Large intestine (tissue), 3 donors: Measurements from ENCODE around the gene CEP170. TPM values are rescaled to one million over a fixed set of nuclear protein-coding genes. Genes with fewer than 3 reads are reported as not detected.

ENCODE experiments used
- DNase-seq, 2 donors: peaks; one replicate each; pipeline versions ENCODE4 v3.0.0 to v3.0.0-alpha.2; 2013
- H3K27ac ChIP-seq: one replicate; pipeline ENCODE4 v1.5.1; 2013; ENCODE audit warnings: low read length
- H3K27me3 ChIP-seq: 2 replicates; pipeline ENCODE4 v1.6.1; 2013; ENCODE audit warnings: low read length; ENCODE audit not compliant: control insufficient read depth, insufficient read depth
- H3K36me3 ChIP-seq: 2 replicates; pipeline ENCODE4 v1.6.1; 2013; ENCODE audit warnings: low read length; ENCODE audit not compliant: control insufficient read depth, insufficient read depth
- H3K4me1 ChIP-seq: one replicate; pipeline ENCODE4 v1.6.1; 2013; ENCODE audit warnings: low read length; ENCODE audit not compliant: control insufficient read depth, insufficient read depth
- H3K4me3 ChIP-seq: one replicate; pipeline ENCODE4 v1.5.1; 2013; ENCODE audit warnings: low read length
- H3K9me3 ChIP-seq: one replicate; pipeline ENCODE4 v1.6.1; 2013; ENCODE audit warnings: mild to moderate bottlenecking, low read depth, low read length, moderate library complexity; ENCODE audit not compliant: control insufficient read depth
- WGBS: methylation state at CpG from one replicate; pipeline ENCODE4 v1.1.5; 2013; ENCODE audit warnings: low lambda C conversion rate; ENCODE audit not compliant: insufficient coverage; 5-methylcytosine and 5-hydroxymethylcytosine counted together
- polyA plus RNA-seq: library from polyadenylated mRNA; unstranded; fragments of 120-200 nt; gene quantifications from one replicate; pipeline ENCODE4 v1.2.1, GENCODE V29; 2013

Gene CEP170
- polyA plus RNA-seq, 1 donor = 25.0 TPM

GRCh38 chr1:243255791-243256512 lies 871 bp upstream of the CEP170 start, which contains the start of gene SDCCAG8:
Gene SDCCAG8 (plus strand): TSS chr1:243256041. CDS start chr1:243256174, 133 bp downstream.
- WGBS = 0% methylated on average over 1 of the region's 32 CpGs
- Histone ChIP-seq H3K4me3 (peak within 1 kb of the TSS; percentile 69), H3K27ac (peak within 1 kb of the TSS; percentile 87), H3K27me3 (no peaks in the 10 kb centered on the region), H3K36me3 (no peaks in the 10 kb centered on the region), H3K9me3 (no peaks in the 10 kb centered on the region), H3K4me1 (peaks cover 9% of the 10 kb centered on the region)
- peak; percentile 99 to 100 for DNase-seq

- Histone ChIP-seq H3K27ac (peak overlapping the region; percentile 87), H3K9me3 (no peaks in the 10 kb centered on the region), H3K36me3 (no peaks in the 10 kb centered on the region), H3K4me3 (peak overlapping the region; percentile 69), H3K27me3 (no peaks in the 10 kb centered on the region), H3K4me1 (peaks cover 9% of the 10 kb centered on the region)
- DNase-seq = peak; percentile 40 to 64
- WGBS = no CpG with 5 or more reads among the region's 50 CpGs
Measured at GRCh38 chr1:243254233-243254926, 701 bp downstream of the CEP170 start.

- Histone ChIP-seq H3K4me3 (peak overlapping the region; percentile 69), H3K27ac (peak overlapping the region; percentile 82), H3K9me3 (no peaks in the 10 kb centered on the region), H3K27me3 (no peaks in the 10 kb centered on the region), H3K4me1 (peaks cover 9% of the 10 kb centered on the region), H3K36me3 (no peaks in the 10 kb centered on the region)
- 6% methylated on average over 2 of the region's 4 CpGs for WGBS
- no peak for DNase-seq
Measured at GRCh38 chr1:243253926-243254232, 1.2 kb downstream of the CEP170 start.

- H3K36me3 ChIP-seq = no peaks in the 10 kb centered on the region
- H3K27ac ChIP-seq = peak overlapping the region; percentile 82
- DNase-seq = peak in 1 of 2 donors; percentile 11
- peaks cover 9% of the 10 kb centered on the region for H3K4me1 ChIP-seq
- H3K27me3 ChIP-seq = no peaks in the 10 kb centered on the region
- H3K9me3 ChIP-seq = no peaks in the 10 kb centered on the region
- H3K4me3 ChIP-seq = peak overlapping the region; percentile 69
- 12% methylated on average over 3 of the region's 8 CpGs for WGBS
Measured at GRCh38 chr1:243253211-243253925, 1.7 kb downstream of the CEP170 start.

GRCh38 chr1:243251539-243251938 lies 3.5 kb downstream of the CEP170 start:
- 100% methylated on average over 1 of the region's 1 CpG for WGBS
- Histone ChIP-seq H3K4me1 (peaks cover 7% of the 10 kb centered on the region), H3K27ac (no peak overlapping the region), H3K9me3 (no peaks in the 10 kb centered on the region), H3K4me3 (no peak overlapping the region), H3K27me3 (no peaks in the 10 kb centered on the region), H3K36me3 (no peaks in the 10 kb centered on the region)
- DNase-seq = no peak

GRCh38 chr1:243250102-243250501 lies 5.0 kb downstream of the CEP170 start:
- Histone ChIP-seq H3K36me3 (no peaks in the 10 kb centered on the region), H3K27ac (no peak overlapping the region), H3K4me1 (peaks cover 7% of the 10 kb centered on the region), H3K9me3 (no peaks in the 10 kb centered on the region), H3K27me3 (no peaks in the 10 kb centered on the region), H3K4me3 (no peak overlapping the region)
- DNase-seq = no peak
- WGBS = 93% methylated on average over 3 of the region's 3 CpGs

GRCh38 chr1:243249214-243249613 lies 5.9 kb downstream of the CEP170 start:
- Histone ChIP-seq H3K4me1 (peaks cover 7% of the 10 kb centered on the region), H3K9me3 (no peaks in the 10 kb centered on the region), H3K27ac (no peak overlapping the region), H3K4me3 (no peak overlapping the region), H3K27me3 (no peaks in the 10 kb centered on the region), H3K36me3 (no peaks in the 10 kb centered on the region)
- WGBS = no CpG with 5 or more reads among the region's 3 CpGs
- DNase-seq = no peak

GRCh38 chr1:243247901-243248300 lies 7.2 kb downstream of the CEP170 start:
- H3K9me3 ChIP-seq = no peaks in the 10 kb centered on the region
- no peaks in the 10 kb centered on the region for H3K4me1 ChIP-seq
- no peak overlapping the region for H3K4me3 ChIP-seq
- no peaks in the 10 kb centered on the region for H3K36me3 ChIP-seq
- H3K27me3 ChIP-seq = no peaks in the 10 kb centered on the region
- no peak for DNase-seq
- no peak overlapping the region for H3K27ac ChIP-seq
- no CpG with 5 or more reads among the region's 3 CpGs for WGBS

- Histone ChIP-seq H3K27me3 (no peaks in the 10 kb centered on the region), H3K9me3 (no peaks in the 10 kb centered on the region), H3K4me1 (no peaks in the 10 kb centered on the region), H3K4me3 (no peak overlapping the region), H3K36me3 (no peaks in the 10 kb centered on the region), H3K27ac (no peak overlapping the region)
- DNase-seq = no peak
- no CpG with 5 or more reads among the region's 1 CpG for WGBS
Measured at GRCh38 chr1:243246916-243247315, 8.2 kb downstream of the CEP170 start.

- Histone ChIP-seq H3K4me1 (no peaks in the 10 kb centered on the region), H3K9me3 (no peaks in the 10 kb centered on the region), H3K27ac (no peak overlapping the region), H3K4me3 (no peak overlapping the region), H3K36me3 (no peaks in the 10 kb centered on the region), H3K27me3 (no peaks in the 10 kb centered on the region)
- WGBS = 100% methylated on average over 2 of the region's 9 CpGs
- DNase-seq = no peak
Measured at GRCh38 chr1:243244432-243244841, 10.6 kb downstream of the CEP170 start.
